Measurements from ENCODE around the gene TAF4B.
"Not testable (repeated sequence)": the region's sequence is repeated elsewhere in the genome, so short reads cannot be mapped to it uniquely, and the experiment has no call there.

TAF4B gene, protein sequence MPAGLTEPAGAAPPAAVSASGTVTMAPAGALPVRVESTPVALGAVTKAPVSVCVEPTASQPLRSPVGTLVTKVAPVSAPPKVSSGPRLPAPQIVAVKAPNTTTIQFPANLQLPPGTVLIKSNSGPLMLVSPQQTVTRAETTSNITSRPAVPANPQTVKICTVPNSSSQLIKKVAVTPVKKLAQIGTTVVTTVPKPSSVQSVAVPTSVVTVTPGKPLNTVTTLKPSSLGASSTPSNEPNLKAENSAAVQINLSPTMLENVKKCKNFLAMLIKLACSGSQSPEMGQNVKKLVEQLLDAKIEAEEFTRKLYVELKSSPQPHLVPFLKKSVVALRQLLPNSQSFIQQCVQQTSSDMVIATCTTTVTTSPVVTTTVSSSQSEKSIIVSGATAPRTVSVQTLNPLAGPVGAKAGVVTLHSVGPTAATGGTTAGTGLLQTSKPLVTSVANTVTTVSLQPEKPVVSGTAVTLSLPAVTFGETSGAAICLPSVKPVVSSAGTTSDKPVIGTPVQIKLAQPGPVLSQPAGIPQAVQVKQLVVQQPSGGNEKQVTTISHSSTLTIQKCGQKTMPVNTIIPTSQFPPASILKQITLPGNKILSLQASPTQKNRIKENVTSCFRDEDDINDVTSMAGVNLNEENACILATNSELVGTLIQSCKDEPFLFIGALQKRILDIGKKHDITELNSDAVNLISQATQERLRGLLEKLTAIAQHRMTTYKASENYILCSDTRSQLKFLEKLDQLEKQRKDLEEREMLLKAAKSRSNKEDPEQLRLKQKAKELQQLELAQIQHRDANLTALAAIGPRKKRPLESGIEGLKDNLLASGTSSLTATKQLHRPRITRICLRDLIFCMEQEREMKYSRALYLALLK

DNA sequence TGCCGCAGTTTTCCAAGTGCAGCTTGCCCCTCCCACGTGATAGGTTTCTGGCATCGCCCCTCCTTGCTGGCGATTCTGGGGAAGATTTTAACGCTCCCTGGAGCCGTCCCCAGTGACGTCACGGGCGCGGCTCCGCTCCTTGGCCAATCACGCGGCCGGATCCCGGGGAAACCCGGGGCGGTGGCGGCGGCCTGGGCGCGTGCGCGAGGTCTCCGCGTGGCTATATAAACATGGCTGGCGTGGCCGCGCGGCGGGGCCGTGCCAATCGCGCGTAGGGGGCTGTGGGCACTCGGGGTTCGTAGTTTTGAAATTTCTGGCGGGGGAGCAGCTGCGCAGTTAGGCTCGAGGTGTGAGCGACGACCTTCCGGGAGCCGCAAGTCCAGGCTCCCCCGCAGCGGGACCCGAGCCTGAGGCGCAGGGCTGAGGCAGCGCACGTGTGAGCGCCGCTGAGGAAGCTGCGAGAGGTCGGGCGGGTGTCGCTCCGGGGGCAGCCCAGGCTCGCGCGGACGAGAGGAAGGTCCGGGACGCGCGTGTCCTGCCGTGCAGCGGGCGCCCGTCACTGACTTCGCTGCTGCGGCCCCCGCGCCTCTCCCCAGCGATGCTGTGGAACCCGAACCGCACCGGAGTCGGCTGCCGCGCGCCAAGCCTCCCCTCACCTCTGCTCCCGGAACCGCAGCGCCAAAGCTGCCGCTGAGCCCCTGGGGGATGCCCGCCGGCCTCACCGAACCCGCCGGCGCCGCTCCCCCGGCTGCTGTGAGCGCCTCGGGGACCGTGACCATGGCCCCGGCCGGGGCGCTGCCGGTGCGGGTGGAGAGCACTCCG, at the start of gene TAF4B:
Gene TAF4B, plus strand, starts transcription at position 217 of the 822 bp plus-strand sequence. Its CDS starts 489 bp downstream, at position 706.
- peak; percentile 92 for DNase-seq

DNA sequence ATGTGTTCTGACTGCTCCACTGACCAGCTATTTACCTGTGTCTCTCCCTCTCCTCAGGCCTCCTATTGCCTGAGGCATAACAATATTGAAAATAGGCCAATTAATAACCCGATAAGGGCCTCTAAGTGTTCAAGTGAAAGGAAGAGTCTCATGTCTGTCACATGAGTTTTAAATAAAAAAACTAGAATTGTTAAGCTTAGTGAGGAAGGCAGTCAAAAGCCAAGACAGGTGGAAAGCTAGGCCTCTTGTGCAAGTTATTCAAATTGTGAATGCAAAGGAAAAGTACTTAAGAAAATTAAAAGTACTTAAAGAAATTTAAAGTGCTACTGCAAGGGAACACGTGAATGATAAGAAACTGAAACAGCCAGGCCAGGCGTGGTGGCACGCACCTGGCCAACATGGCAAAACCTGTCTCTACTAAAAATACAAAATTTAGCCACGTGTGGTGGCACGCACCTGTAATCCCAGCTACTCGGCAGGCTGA, 44.9 kb upstream of the TAF4B start:
- no peak for DNase-seq

DNA sequence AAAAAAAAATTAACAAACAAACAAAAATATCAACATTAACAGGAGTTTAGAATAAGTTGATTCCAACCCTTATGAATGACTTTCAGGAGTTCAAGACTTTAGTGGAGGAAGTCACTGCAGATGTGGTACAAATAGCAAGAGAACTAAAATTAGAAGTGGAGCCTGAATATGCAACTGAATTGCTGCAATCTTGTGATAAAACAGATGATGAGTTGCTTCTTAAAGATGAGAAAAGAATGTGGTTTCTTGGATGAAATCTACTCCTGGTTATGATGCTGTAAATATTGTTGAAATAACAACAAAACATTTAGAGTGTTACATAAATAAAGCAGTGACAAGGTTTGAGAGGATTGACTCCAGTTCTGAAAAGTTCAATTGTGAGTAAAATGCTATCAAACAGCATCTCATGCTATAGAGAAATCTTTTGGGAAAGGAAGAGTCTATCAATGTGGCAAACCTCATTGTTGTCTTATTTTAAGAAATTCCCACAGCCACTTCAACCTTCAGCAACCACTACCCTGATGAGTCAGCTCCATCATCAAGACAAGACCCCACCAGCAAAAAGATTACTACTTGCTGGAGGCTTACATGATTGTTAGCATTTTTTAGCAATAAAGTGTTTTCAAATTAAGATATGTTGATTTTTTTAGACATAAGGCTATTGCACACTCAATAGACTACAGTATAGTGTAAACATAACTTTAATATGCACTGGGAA, 42.7 kb upstream of the TAF4B start:
- no peak for DNase-seq

DNA sequence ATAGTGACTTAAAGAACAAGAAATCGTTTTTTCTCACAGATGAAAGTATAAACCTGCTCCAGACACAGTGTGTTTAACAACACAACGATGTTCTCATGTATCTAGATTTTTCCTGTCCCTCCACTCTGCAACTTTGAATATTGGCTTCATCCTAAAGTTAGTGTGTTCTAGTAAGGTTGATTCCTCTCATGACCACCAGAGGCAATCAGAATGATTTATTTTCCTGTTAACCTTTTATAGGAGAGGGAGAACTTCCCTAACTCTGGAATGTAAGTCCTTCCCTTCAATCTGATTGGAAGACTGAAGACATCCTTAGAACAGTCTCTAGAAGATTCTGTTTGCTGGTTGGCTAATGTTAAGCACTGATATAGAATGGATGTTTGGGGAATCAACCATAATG, 41.0 kb upstream of the TAF4B start:
- DNase-seq, result peak; percentile 11

DNA sequence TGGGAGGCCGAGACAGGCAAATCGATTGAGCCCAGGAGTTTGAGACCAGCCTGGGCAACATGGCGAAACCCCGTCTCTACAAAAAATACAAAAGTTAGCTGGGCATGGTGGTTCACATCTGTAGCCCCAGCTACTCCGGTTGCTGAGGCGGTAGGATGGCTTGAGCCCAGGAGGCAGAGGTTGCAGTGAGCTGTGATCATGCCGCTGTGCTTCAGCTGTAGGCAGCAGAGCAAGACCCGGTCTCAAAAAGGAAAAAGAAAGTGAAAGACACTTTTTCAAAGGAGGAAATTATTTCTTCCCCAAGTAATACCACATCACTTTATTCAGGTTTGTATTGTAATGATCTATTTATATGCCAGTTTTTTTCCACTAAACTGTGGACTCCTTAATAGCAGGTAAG, 35.7 kb upstream of the TAF4B start:
- no peak for DNase-seq

DNA sequence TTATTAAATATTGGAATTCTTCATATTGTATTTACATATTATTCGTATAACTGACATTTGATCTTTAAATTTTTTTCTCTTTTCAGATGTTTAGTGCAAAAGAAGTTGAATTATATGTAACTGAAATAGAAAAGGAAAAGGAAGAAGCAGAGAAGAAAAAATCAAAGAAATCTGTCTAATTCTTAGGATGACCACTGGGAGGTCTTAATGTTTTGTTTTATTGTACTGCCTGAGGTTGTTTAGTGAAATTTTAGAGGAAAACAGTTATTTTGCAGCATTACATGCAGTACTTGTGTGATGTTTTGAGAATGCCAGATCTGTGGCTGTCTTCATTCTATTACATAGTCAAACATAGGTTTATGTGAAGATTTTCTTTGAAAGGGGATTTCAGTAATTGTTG, 34.0 kb upstream of the TAF4B start:
- no peak for DNase-seq

DNA sequence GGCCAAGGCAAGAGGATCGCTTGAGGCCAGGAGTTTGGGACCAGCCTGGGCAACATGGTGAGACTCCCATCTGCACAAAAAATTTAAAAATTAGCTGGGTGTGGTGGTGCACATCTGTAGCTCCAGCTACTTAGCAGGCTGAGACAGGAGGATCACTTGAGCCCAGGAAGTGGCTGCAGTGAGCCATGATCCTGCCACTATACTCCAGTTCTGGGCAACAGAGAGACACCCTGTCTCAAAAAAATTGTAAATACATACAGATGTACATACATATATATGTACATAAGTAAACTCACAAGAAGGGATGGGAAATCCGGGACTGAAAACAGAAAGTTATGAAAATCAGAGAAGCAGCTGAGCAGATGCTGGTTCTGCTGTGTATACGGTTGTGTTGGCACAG, 29.6 kb upstream of the TAF4B start:
- DNase-seq, result no peak

DNA sequence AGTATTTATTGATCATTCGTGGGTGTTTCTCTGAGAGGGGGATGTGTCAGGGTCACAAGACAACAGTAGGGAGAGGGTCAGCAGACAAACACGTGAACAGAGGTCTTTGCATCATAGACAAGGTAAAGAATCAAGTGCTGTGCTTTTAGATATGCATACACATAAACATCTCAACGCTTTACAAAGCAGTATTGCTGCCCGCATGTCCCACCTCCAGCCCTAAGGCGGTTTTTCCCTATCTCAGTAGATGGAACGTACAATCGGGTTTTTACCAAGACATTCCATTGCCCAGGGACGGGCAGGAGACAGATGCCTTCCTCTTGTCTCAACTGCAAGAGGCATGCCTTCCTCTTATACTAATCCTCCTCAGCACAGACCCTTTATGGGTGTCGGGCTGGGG, 24.2 kb upstream of the TAF4B start:
- not testable (repeated sequence) for DNase-seq

DNA sequence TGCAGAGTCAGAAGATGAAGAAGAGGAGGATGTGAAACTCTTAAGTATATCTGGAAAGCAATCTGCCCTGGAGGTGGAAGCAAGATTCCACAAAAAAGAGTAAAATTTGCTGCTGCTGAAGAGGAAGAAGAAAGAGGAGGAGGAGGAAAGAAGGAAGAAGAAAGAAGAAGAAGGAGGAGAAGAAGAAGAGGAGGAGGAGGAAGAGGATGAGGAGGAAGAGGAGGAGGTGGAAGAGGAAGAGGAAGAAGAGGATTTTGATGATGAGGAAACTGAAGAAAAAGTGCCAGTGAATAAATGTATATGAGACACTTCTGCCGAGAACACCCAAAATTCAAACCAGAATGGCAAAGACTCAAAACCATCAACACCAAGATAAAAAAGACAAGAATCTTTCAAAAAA, 20.9 kb upstream of the TAF4B start:
- DNase-seq, result no peak

DNA sequence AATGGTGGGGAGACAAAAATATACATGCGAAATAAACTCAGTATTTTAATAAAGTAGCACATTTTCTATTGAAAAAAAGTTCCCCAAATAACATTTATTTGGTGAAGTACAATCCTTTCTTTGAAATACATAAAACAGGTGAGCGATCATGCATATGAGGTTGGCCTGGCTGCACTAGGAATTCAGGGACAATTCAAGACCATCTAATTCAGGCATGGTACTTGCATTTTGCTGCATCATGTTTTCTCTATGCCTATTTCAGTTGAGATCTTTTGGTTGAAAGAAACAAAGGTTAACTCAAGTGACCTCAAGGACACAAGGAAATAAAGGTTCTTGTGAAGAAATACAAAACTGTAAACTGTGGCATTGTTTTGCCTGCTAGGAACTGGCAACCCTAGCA, 19.8 kb upstream of the TAF4B start:
- no peak for DNase-seq

DNA sequence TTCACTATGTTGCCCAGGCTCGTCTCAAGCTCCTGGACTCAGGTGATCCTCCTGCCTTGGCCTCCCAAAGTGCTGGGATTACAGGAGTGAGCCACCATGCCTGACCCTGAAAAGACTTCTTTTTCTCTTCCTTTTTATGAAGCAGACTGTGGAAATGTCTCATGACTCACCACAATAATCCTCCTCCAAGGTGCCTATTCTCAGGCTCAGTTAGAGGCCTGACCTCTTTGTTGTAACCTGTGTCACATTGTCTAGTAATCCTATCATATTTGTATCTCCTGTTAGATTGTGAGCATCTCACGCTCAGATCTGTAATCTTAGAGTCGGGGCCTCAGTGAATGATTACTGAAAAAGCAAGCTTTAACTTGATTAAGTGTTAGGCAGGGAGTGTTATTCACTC, 18.3 kb upstream of the TAF4B start:
- no peak for DNase-seq

DNA sequence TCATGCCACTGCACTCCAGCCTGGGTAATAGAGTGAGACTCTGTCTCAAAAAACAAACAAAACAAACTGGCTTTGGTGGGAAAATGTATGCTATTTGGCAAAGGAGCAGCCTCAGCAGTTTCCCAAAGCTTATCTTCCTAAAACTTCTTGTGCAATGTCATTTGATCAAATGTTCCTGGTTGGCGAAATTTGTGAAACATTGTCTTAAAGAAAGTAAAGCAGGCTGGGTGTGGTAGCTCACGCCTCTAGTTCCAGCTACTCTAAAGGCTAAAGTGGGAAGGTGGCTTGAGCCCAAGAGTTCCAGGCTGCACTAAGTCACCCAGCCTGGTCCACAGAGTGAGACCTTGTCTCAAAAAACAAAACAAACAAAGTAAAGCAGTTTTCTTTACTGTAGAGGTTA, 17.3 kb upstream of the TAF4B start:
- no peak for DNase-seq

DNA sequence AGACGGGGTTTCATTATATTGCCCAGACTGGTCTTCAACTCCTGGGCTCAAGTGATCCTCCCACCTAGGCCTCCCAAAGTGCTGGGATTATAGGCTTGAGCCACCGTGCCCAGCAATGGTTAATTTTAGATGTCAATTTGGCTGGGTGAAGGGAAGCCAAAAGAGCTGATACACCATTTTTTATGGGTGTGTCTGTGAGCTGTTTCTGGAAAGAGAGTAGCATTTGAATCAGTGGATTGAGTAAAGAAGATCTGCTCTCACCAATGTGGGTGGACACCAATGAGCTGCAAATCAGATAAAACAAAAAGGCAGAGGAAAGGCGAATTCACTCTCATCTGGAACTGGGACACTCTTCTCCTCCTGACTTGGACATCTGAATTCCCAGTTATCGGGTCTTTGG, 16.1 kb upstream of the TAF4B start:
- no peak for DNase-seq

DNA sequence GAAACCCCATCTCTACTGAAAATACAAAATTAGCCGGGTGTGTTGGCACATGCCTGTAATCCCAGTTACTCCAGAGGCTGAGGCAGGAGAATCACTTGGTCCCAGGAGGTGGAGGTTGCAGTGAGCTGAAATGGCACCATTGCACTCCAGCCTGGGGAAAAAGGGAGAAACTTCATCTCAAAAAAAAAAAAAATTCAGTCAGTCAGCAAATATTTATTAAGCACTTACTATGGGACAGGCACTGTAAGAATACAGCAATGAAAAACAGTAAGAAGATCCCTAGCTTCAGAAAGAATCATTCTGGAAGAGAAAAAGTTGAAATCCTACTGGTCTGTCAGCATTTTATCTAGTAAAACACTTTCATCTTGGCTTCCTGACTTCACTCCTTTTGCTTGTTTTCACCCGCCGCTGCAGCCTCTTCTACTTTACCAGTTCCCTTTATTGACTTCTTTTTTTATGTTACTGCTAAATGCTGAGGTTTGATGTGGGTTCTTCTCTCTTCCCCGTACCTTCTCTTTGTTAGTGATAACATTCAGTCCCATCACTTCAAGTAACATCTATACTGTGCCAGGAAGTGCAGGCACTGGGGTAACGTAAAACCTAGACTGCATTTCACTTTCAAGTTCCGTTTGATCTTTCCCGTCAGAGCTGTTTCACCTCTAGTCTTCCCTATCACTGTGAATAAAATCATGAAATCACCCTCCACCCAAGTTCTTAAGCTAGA, 10.8 kb upstream of the TAF4B start:
- no peak for DNase-seq

DNA sequence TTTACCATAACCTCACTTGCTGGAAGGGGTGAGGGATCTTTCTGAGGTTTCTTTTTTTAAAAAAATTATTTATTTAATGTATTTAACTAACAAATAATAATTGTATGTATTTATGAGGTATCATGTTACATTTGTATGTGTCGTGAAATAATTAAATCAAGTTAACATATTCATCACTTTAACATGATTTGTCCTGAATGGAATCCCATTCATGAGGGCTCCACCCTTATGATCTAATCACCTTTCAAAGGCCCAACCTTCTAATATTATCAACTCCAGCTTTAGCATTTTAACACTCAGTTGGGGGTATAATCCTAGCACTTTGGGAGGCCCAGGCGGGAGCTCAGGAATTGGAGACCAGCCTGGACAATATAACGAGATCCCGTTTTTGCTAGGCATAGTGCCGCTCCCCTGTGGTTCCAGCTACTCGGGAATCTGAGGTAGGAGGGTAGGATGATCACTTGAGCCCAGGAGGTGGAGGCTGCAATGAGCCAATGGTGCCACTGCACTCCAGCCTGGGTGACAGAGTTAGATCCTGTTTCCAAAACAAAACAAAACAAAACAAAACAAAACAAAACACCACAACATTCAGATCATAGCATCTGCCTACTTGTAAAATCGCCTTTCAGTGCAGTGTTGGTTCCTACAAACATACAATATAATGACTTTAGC, 1.1 kb upstream of the TAF4B start:
- no peak for DNase-seq

DNA sequence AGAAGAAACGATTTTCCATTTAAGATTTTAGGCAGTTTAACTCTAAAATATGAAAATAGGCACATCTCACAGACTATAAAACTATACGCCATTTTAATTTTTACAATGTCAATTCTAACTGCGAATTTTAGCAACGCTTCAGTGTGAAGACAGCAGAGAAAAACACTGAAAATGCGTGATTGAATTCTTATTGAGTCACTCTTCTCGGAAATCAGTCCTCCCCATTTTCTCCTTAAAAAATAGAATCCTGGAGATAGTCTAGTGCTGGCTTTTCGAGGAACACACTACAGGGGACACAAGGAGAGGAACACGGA, 373 bp upstream of the TAF4B start:
- DNase-seq, result no peak

DNA sequence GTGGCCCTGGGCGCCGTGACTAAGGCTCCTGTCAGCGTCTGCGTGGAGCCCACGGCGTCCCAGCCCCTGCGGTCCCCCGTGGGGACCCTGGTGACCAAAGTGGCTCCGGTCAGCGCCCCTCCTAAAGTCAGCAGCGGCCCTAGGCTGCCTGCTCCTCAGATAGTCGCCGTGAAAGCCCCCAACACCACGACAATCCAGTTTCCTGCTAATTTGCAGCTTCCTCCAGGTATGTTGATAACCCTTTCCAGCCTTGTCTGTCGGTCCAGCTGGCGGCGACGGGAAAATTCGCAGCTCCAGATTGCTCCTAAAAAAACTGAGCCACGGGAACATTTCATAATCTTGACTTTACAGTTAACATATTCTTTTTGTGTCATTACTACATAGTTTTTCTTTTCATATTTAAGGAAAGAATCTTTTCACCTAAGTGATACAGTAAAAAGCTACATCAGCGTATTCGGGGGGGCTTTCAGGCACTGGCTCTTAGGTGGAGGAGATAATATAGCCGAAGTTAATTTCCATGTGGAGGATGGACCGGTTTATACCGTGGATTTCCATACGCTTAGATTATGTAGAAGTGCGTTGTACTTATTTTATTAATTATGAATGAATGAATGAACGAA, 916 bp downstream of the TAF4B start:
- peak; percentile 43 for DNase-seq

DNA sequence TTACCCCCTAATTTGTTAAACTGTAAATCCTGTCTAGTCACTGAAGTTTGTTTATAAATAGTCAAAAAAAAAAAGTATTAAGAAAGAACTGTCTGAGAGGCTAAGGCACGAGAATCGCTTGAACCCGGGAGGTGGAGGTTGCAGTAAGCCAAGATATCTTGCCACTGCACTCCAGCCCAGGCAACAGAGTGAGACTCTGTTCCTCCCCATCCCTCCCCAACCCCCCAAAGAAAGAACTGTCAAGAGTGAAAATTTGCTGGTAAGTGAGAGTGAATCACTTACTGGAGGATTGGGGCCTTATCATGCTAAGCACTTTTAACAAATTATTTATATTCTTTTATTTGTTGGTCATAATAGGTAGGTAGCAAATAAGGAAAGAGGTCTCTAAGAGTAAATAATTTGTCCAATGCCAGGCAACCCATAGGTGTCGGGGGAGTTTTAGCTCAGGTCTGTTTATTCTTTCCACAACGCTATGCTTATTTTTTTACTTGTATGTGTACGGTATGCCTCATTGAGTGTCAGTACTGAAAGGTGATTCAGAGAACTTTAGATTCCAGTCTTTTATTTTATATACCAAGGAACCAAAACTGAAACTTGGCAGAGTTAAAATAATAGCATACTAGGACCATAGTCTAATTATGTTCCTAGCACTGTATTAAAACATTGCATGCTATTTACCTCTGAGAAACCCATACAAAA, 2.5 kb downstream of the TAF4B start:
- DNase-seq, result no peak

DNA sequence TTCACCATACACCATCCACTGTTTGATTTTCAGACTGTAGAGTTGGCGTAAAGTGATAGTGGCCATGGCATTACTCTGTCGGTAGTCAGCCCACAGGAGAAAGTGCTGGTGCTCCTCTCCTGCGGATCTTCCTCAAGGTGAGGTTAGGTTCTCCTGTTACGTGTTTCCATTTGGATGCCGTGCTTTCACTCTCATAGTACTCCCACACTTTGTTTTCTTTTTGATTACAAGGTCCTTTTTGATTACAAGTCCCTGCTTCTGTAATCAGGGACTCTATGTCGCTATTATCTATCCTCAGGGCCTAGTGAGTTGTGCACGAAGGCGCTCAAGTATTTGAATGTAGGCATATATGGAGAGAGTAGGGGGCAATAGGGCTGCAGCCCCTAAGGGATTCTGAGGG, 4.3 kb downstream of the TAF4B start:
- no peak for DNase-seq

DNA sequence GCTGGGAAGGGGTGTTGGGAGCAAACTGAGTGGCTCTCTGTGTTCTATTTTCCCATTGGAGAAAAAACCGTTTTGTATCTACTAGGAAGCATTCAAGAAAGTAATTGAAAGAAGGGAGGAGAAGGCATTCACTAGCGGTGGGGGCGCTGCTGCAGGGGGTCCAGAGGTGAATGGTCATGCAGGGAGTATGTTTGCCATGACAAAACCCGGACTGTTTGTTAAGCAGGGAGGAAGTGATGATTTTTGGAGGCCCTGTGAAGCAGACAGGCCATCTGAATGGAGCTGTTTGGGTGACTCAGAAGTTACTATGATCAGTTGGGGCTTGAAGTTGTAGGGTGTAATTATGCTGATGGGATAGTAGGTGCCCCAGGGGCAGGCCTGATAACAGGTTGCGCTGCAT, 7.0 kb downstream of the TAF4B start:
- no peak for DNase-seq
